C4-2B (cell line): ENCODE measurements around the gene COX6B2.

Source experiments
- H3K27ac ChIP-seq: fragments of 450-650 bp; 2 replicates; pipeline ENCODE4 v1.5.1; 2017
- CTCF ChIP-seq: fragments of 450-650 bp; conservative IDR thresholded peaks from 2 replicates; pipeline ENCODE4 v1.5.1; 2017; ENCODE audit warnings: mild to moderate bottlenecking
- ZFX ChIP-seq: fragments of 450-650 bp; IDR thresholded peaks from 2 replicates; pipeline ENCODE4 v1.6.1; 2017

COX6B2 gene

GRCh38 chr19:55370305-55370988, 15.9 kb upstream of the COX6B2 start, which contains the start of gene IL11:
Gene IL11 (minus strand): TSS chr19:55370463. CDS start chr19:55370310, 153 bp downstream.
- H3K27ac ChIP-seq, result no peak within 1 kb of the TSS
- no peak for TF ChIP-seq CTCF
- TF ChIP-seq ZFX, result no peak

DNA sequence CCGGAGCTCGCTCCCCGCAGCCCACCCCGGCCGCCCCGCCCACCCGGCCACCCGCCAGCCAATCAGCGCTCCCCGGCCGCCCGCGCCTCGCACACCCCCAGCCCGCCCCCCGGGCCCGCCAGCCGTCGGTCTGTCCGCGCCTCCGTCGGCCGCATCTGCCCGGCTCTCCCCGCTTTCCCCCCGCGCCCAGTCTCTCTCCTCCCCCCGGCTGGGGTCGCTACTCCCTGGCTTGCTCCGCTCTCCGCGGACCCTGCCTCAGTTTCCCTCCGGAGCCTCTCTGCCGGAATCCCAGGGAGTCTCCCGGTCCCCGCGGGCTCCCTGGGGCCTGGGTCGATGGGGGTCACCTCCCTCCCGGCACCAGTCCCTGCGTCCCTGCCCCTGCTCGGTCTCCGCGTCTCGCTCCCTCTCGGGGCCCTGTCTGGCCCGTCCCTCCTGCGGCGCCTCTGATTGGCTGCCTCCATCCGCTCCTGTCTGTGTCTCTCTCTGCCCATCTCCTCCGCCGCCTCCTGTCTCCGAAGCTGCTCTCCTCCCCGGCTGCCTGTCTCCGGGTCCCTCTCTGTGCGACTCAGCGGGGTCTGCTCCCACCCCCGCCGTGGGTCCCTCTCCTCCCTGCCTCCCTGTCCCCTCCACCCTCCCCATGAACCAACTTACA, 15.3 kb upstream of the COX6B2 start:
- TF ChIP-seq CTCF, result no peak
- TF ChIP-seq ZFX, result no peak
- H3K27ac ChIP-seq, result no peak overlapping the region

DNA sequence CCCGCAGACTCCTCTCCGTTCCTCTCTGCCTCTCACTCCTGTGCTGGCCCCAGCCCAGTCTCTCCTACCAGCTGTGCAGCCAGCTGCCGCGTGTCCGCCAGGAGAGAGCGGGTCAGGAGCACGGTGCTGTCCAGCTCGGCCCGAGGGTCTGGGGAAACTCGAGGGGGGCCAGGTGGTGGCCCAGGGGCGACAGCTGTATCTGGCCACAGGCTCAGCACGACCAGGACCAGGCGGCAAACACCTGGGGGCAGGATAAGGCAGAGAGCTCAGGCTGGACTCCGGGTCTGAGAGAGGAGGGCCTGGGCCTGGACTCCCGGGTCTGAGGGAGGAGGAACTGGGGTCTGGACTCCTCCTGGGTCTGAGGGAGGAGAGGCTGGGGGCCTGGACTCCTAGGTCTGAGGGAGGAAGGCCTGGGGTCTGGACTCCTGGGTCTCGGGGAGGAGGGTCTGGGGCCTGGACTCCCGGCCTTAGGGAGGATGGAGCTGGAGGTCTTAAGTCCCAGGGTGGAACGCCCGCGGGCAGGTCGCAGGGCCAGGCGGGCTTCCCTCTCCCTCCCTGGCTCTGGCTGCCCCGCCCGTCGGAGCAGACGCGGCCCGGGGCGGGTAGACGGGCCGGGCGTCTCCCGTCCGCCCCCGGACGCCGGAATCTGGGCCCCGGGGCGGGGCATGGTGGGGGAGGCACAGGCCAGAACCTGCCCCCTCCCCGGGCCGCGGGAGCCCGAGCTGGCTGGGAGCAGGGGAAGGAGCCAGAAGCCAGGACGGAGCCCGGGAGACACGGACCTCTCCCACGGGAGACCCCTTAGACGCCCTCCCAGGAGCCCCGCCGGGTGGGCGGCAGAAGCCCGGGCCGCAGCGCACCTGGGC, 14.4 kb upstream of the COX6B2 start:
- H3K27ac ChIP-seq, result no peak overlapping the region
- TF ChIP-seq ZFX, result no peak
- TF ChIP-seq CTCF, result no peak

GRCh38 chr19:55368106-55368505, 13.6 kb upstream of the COX6B2 start:
- H3K27ac ChIP-seq, result no peak overlapping the region
- TF ChIP-seq CTCF, result no peak
- no peak for TF ChIP-seq ZFX

GRCh38 chr19:55366790-55367189, 12.3 kb upstream of the COX6B2 start:
- TF ChIP-seq ZFX, result no peak
- no peak for TF ChIP-seq CTCF
- H3K27ac ChIP-seq, result no peak overlapping the region

- no peak overlapping the region for H3K27ac ChIP-seq
- TF ChIP-seq CTCF (no peak), ZFX (no peak)
These were observed 11.4 kb upstream of the COX6B2 start for GRCh38 chr19:55365964-55366363.

DNA sequence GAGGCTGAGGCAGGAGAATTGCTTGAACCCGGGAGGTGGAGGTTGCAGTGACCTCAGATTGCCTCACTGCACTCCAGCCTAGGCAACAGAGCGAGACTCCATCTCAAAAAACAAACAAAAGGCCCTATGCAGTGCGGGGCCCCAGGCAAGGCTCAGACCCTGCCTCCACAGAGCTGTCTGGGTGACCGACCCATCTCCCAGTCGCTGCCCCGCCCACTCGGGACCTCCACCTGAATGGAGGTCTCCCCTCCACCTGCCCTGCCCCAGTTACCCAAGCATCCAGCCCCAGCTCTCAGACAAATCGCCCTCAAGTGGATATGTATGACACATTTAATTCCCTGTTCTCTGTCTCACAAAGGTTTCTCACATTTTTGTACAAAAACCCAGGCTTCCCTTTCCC, 10.7 kb upstream of the COX6B2 start:
- no peak overlapping the region for H3K27ac ChIP-seq
- no peak for TF ChIP-seq ZFX
- no peak for TF ChIP-seq CTCF
